GM12892 (cell line): ENCODE measurements around the gene RTL10.

Experiments used
- DNase-seq: peaks from one replicate; pipeline ENCODE4 v3.0.0; 2011; ENCODE audit not compliant: insufficient read length
- FAIRE-seq: peaks from 2 replicates; lab custom pipeline; 2011; peaks lifted over from hg19 to GRCh38; lab: Jason Lieb, UNC
- POLR2A ChIP-seq: IDR thresholded peaks from 2 replicates; pipeline ENCODE4 v1.6.1; 2011; ENCODE audit warnings: low read depth, low read length, control low read depth
- POLR2AphosphoS5 ChIP-seq: IDR thresholded peaks from 2 replicates; pipeline ENCODE4 v1.6.1; 2011; ENCODE audit warnings: low read depth, low read length, control low read depth
- TAF1 ChIP-seq: IDR thresholded peaks from 2 replicates; pipeline ENCODE4 v1.6.1; 2011; ENCODE audit warnings: low read depth, mild to moderate bottlenecking, control low read depth, low read length, borderline replicate concordance

RTL10 gene

DNA sequence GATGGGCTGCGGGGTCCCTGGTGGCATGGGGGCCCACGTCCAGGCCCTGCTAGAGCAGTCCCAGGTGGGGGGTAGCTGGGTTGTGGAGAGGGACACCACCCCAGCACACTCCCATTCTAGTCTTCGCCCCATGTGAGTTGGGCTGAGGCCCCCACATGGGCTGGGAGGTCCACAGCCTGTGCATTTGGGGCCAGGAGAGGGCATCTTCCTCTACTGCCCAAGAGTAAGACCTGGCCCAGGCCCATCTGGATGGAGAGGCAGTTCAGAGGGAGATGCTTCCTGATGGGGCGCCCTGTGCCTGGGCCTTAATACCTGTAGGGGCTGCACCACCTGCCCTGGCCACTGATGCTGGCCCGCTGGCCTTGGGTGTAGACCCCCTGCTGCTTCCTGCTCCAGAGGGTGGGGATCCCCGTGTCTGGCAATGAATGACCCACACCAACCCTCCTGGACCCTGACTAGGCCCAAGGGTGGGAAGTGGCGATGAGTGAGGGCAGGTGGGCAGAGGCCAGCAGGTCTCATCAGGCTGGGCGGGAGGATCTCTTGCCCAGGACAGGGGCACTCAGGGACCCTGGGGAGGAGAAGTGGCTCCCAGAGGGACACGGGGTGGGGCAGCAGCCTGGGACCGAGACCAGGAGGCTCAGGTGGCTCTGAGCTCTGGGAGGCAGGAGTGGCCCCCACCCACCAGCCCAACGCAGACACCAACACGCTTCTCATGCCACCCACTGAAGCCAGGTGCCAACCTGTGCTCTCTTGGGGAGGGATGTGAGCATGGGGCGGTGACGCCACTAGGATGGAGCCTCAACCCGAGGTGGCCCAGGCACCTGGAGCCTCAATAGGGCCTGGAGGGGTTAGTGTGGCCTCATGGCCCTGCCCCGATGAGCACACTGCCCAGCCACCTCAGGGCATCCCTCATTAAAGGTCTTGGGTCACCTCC, 17.4 kb upstream of the RTL10 start:
- FAIRE-seq (no peak), DNase-seq (no peak)
- TF ChIP-seq TAF1 (no peak), POLR2AphosphoS5 (no peak), POLR2A (no peak)

- DNase-seq (no peak), FAIRE-seq (no peak)
- TF ChIP-seq POLR2A (no peak), POLR2AphosphoS5 (no peak), TAF1 (no peak)
These were observed 16.6 kb upstream of the RTL10 start for GRCh38 chr22:19871023-19871844.

DNA sequence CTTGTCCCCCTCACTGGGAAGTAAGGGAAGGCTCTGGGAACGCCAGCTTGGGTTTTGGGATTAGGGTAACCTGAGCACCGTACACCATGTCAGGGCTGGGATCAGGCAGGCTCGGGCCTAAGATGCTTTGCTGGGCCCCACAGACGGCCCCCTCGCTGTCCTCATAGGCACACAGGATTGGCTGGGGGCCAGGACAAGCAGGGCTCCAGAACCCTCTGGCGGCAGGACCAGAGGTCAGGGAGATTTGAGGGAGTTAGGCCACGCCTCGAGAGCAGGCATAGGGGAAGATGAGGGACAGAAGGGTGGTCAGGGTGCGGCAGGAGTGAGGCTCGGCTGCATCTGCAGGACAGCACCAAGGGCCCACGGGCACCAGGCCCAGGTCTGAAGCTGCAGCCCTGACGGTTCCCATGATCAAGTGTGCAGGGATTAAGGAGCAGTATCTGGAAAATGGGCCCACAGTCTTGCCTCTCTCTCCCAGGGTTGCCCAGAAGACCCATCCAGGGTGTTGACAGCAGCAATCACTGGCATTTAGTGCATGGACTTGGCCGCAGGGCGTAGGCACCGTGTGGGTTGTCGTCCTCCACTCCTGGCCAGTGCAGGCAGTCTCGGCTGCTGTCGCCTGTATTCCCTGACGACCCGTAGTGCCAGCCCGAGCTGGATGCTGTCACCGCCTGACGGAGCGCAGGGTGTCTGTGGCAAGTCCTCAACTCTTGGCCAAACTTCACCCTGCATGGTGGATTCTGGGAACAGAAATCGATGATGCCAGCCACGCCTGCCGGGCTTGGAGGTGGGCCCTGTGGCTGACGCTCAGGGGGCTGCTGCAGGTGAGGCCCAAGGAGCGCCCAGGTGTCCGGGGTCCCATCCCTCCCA, 15.7 kb upstream of the RTL10 start:
- no peak for TF ChIP-seq POLR2AphosphoS5
- no peak for TF ChIP-seq TAF1
- TF ChIP-seq POLR2A, result no peak
- FAIRE-seq (no peak), DNase-seq (no peak)

- FAIRE-seq, result no peak
- TF ChIP-seq POLR2AphosphoS5, result no peak
- TF ChIP-seq TAF1, result no peak
- no peak for TF ChIP-seq POLR2A
These were observed 15.0 kb upstream of the RTL10 start for GRCh38 chr22:19869497-19870152.

GRCh38 chr22:19868773-19869471, 14.2 kb upstream of the RTL10 start:
- FAIRE-seq (no peak), DNase-seq (no peak)
- TF ChIP-seq TAF1, result no peak
- no peak for TF ChIP-seq POLR2AphosphoS5
- TF ChIP-seq POLR2A, result no peak

More at GRCh38 chr22:19869497-19870152, 15.0 kb upstream of the RTL10 start:
- DNase-seq, result no peak

DNA sequence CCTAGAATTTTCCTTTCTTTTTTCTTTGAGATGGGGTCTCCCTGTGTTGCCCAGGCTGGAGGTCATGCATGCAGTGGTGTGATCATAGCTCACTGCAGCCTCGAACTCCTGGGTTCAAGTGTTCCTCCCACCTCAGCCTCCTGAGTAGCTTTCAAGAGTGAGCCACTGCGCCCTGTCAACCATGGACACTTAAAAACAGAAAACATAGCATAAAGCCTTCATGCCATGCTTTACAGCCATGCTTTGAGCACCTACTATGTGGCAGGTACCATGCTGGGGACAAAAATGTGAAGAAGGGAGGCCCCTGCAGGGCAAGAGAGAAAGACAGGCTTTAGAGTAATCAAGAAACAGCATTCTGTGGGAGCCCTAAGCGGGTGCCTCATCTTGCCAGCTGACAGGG, 13.7 kb upstream of the RTL10 start:
- DNase-seq (no peak), FAIRE-seq (no peak)
- TF ChIP-seq POLR2AphosphoS5 (no peak), TAF1 (no peak)

DNA sequence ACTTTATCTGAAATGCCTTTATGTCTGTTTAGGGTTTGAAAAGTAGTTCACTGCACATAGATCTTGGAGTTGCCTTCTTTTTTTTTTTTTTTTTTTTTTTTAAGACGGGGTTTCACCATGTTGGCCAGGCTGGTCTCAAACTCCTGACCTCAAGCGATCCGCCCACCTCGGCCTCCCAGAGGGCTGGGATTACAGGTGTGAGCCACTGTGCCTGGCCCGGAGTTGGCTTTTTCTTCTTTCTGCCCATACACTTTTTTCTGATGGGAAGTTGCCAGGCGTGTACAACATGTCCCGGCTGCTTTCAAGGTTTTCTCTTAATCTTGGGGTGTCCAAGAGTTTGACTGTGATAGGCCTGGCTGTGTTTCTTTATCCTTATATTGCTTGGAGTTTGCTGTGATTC, 12.9 kb upstream of the RTL10 start:
- no peak for TF ChIP-seq POLR2A
- TF ChIP-seq TAF1, result no peak
- DNase-seq (no peak), FAIRE-seq (no peak)

GRCh38 chr22:19866665-19867009, 12.0 kb upstream of the RTL10 start:
- no peak for TF ChIP-seq POLR2A
- TF ChIP-seq TAF1, result no peak
- no peak for TF ChIP-seq POLR2AphosphoS5
- FAIRE-seq (no peak), DNase-seq (no peak)

GRCh38 chr22:19865141-19865829, 10.6 kb upstream of the RTL10 start:
- TF ChIP-seq POLR2A, result no peak
- no peak for TF ChIP-seq POLR2AphosphoS5
- TF ChIP-seq TAF1, result no peak
- FAIRE-seq (peak; percentile 69), DNase-seq (no peak)
